Parathyroid adenoma (tissue), 2 donors: ENCODE results near the gene DHRS12.

Experiments used
- H2AFZ ChIP-seq: fragments of 300-600 bp; sonication (generic); one replicate; pipeline ENCODE4 v1.7.0; 2017; ENCODE audit warnings: antibody characterized with exemption, mild to moderate bottlenecking
- H3K27ac ChIP-seq: fragments of 300-600 bp; sonication (generic); one replicate; pipeline ENCODE4 v1.7.0; 2017
- H3K27me3 ChIP-seq: fragments of 300-600 bp; sonication (generic); one replicate; pipeline ENCODE4 v1.7.0; 2017; ENCODE audit warnings: low read length; ENCODE audit not compliant: control insufficient read depth, insufficient read depth
- H3K36me3 ChIP-seq: fragments of 300-600 bp; sonication (generic); one replicate; pipeline ENCODE4 v1.7.0; 2017; ENCODE audit warnings: low read length; ENCODE audit not compliant: control insufficient read depth, insufficient read depth
- H3K4me1 ChIP-seq: fragments of 300-600 bp; sonication (generic); one replicate; pipeline ENCODE4 v1.7.0; 2017; ENCODE audit warnings: control low read depth
- H3K4me2 ChIP-seq: fragments of 300-600 bp; sonication (generic); one replicate; pipeline ENCODE4 v1.7.0; 2017; ENCODE audit warnings: low read length
- H3K4me3 ChIP-seq: fragments of 300-600 bp; sonication (generic); one replicate; pipeline ENCODE4 v1.7.0; 2017; ENCODE audit warnings: low read depth, low read length
- H3K79me2 ChIP-seq: fragments of 300-600 bp; sonication (generic); one replicate; pipeline ENCODE4 v1.7.0; 2017; ENCODE audit warnings: control low read depth
- H3K9ac ChIP-seq: fragments of 300-600 bp; sonication (generic); one replicate; pipeline ENCODE4 v1.7.0; 2017; ENCODE audit warnings: mild to moderate bottlenecking
- H3K9me3 ChIP-seq: fragments of 300-600 bp; sonication (generic); one replicate; pipeline ENCODE4 v1.7.0; 2017; ENCODE audit warnings: low read length; ENCODE audit not compliant: control insufficient read depth
- CTCF ChIP-seq: fragments of 300-600 bp; sonication (generic); IDR thresholded peaks from one replicate; pipeline ENCODE4 v1.7.0; 2017; ENCODE audit warnings: antibody characterized with exemption, mild to moderate bottlenecking
- donor health status: primary hyperparathyroidism.

Gene DHRS12

GRCh38 chr13:51803422-51804294 is at the start of gene DHRS12:
DHRS12 (minus strand) TSS chr13:51804163; CDS start chr13:51799659, 4,504 bp downstream.
- TF ChIP-seq CTCF: no peak
- Histone ChIP-seq H2AFZ (peak within 1 kb of the TSS; percentile 72), H3K9ac (peak within 1 kb of the TSS; percentile 73), H3K36me3 (no peaks in the 10 kb centered on the region), H3K4me2 (peak within 1 kb of the TSS; percentile 90), H3K4me1 (peaks cover 20% of the 10 kb centered on the region), H3K27me3 (no peaks in the 10 kb centered on the region), H3K9me3 (no peaks in the 10 kb centered on the region), H3K27ac (peak within 1 kb of the TSS; percentile 97), H3K79me2 (no peaks in the 10 kb centered on the region), H3K4me3 (peak within 1 kb of the TSS; percentile 93)

GRCh38 chr13:51849145-51850101 is 45.5 kb upstream of the DHRS12 start:
- Histone ChIP-seq H3K4me1 (no peaks in the 10 kb centered on the region), H3K36me3 (no peaks in the 10 kb centered on the region), H3K27me3 (no peaks in the 10 kb centered on the region), H3K9ac (no peak overlapping the region), H3K27ac (no peak overlapping the region), H3K4me2 (no peak overlapping the region), H3K79me2 (no peaks in the 10 kb centered on the region), H2AFZ (no peak overlapping the region), H3K4me3 (no peak overlapping the region), H3K9me3 (no peaks in the 10 kb centered on the region)
- no peak for TF ChIP-seq CTCF

GRCh38 chr13:51848674-51849073 is 44.7 kb upstream of the DHRS12 start:
- Histone ChIP-seq H3K9me3 (no peaks in the 10 kb centered on the region), H3K27ac (no peak overlapping the region), H3K36me3 (no peaks in the 10 kb centered on the region), H2AFZ (no peak overlapping the region), H3K4me2 (no peak overlapping the region), H3K27me3 (no peaks in the 10 kb centered on the region), H3K9ac (no peak overlapping the region), H3K4me1 (no peaks in the 10 kb centered on the region), H3K4me3 (no peak overlapping the region), H3K79me2 (no peaks in the 10 kb centered on the region)
- TF ChIP-seq CTCF: no peak

- no peak overlapping the region for H3K27ac ChIP-seq
- H3K4me2 ChIP-seq: no peak overlapping the region
Observed at GRCh38 chr13:51846756-51847155, 42.8 kb upstream of the DHRS12 start.

More at GRCh38 chr13:51846756-51847155, 42.8 kb upstream of the DHRS12 start:
- Histone ChIP-seq H3K4me3 (no peak overlapping the region), H3K4me1 (no peaks in the 10 kb centered on the region), H3K79me2 (no peaks in the 10 kb centered on the region), H2AFZ (no peak overlapping the region), H3K9me3 (no peaks in the 10 kb centered on the region), H3K9ac (no peak overlapping the region), H3K27me3 (no peaks in the 10 kb centered on the region), H3K36me3 (no peaks in the 10 kb centered on the region)
- no peak for TF ChIP-seq CTCF
